Suprapubic skin (tissue), 4 donors: ENCODE measurements around the gene CD248.

Source experiments
- POLR2A ChIP-seq, 2 donors: fragments of 450-650 bp; IDR thresholded peaks; one replicate each; pipeline ENCODE4 v1.6.1; 2017; ENCODE audit warnings: antibody characterized with exemption in 2 of 2, mild to moderate bottlenecking in 2 of 2, moderate library complexity in 2 of 2
- POLR2AphosphoS5 ChIP-seq, 3 donors: sonication (generic); formaldehyde crosslinking; IDR thresholded peaks; one replicate each; pipeline ENCODE4 v1.6.1; 2017; ENCODE audit warnings: antibody characterized with exemption in 3 of 3
- TF ChIP-seq, protein P1 (sequence below), 2 donors: fragments of 200-600 bp in 1 of 2; fragments of 450-650 bp in 1 of 2; sonication (generic) in 1 of 2; IDR thresholded peaks; one replicate each; pipeline ENCODE4 v1.5.1; 2016 to 2019; ENCODE audit warnings: antibody characterized with exemption in 2 of 2, mild to moderate bottlenecking in 1 of 2, moderate library complexity in 1 of 2

DNA sequence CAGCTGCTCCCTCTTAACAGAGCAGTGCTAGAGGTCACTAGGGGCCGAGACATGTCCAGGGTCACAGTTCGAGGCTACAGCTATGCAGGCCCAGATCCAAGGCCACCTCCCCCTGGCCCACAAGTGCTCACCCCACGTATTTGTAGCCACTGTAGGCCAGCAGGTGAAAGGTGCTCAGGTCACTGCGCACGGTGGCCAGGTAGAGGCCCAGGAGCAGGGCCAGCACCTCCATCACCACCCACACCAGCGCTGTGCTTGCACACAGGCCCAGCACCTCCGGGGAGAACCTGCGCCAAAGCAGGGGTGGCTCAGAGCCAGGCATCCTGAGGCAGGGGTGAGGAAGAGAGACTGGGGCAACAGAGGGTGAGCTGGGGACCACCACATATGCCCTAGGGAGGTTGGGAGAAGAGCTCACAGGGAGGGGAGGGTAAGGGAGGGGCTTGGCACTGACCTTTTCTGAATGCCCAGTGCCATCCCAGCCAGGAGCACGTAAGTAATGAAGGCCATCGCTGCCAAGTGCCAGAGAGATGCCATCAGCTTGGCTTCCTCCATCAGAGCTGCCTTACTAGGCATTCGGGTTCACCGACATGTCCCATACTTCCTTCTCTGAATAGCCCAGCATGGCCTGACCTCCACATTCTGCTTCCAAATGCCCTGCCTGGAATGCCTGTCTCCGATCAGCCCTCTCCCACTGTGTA is 31.4 kb downstream of the CD248 start:
- TF ChIP-seq, protein P1, sequence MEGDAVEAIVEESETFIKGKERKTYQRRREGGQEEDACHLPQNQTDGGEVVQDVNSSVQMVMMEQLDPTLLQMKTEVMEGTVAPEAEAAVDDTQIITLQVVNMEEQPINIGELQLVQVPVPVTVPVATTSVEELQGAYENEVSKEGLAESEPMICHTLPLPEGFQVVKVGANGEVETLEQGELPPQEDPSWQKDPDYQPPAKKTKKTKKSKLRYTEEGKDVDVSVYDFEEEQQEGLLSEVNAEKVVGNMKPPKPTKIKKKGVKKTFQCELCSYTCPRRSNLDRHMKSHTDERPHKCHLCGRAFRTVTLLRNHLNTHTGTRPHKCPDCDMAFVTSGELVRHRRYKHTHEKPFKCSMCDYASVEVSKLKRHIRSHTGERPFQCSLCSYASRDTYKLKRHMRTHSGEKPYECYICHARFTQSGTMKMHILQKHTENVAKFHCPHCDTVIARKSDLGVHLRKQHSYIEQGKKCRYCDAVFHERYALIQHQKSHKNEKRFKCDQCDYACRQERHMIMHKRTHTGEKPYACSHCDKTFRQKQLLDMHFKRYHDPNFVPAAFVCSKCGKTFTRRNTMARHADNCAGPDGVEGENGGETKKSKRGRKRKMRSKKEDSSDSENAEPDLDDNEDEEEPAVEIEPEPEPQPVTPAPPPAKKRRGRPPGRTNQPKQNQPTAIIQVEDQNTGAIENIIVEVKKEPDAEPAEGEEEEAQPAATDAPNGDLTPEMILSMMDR (IDR thresholded peaks at IDR 0.05): no peak
- TF ChIP-seq POLR2AphosphoS5 (IDR thresholded peaks at IDR 0.05): no peak
- TF ChIP-seq POLR2A (IDR thresholded peaks at IDR 0.05): no peak
